Motor neuron (in vitro differentiated cells): ENCODE results near the gene XAGE1A. TPM values are rescaled to one million over a fixed set of nuclear protein-coding genes. Genes with fewer than 3 reads are reported as not detected.
"Not testable (repeated sequence)": the region's sequence is repeated elsewhere in the genome, so short reads cannot be mapped to it uniquely, and the experiment has no call there.

Source experiments
- ATAC-seq, 8 experiments: fragments of 200-7000 bp; cut with Tn5 transposase; replicated peaks in 6 of 8; 2 replicates each; pipeline ENCODE4 v1.8.0; 2021; ENCODE audit warnings: mild to moderate bottlenecking in 8 of 8, moderate library complexity in 8 of 8
- H3K27ac ChIP-seq, 2 donors: fragments of 250-450 bp; sonication (Bioruptor Pico); 2 replicates each; pipeline ENCODE4 v1.9.0; 2021; ENCODE audit warnings: antibody characterized with exemption in 2 of 2, mild to moderate bottlenecking in 2 of 2, moderate library complexity in 1 of 2
- H3K4me1 ChIP-seq, 2 donors: fragments of 250-450 bp; sonication (Bioruptor Pico); replicated peaks in 1 of 2; 2 replicates each; pipeline ENCODE4 v1.6.1; 2021; ENCODE audit warnings: antibody characterized with exemption in 2 of 2, mild to moderate bottlenecking in 2 of 2, moderate library complexity in 1 of 2
- H3K4me3 ChIP-seq, 5 donors: fragments of 250-450 bp; sonication (Bioruptor Pico); 2 replicates each; pipeline ENCODE4 v1.9.0; 2021; ENCODE audit warnings: antibody characterized with exemption in 5 of 5, mild to moderate bottlenecking in 5 of 5, moderate library complexity in 4 of 5
- whole genome bisulfite sequencing, 10 experiments: fragments of 450-650 bp; shearing (Covaris generic); methylation state at CpG; one replicate each; pipeline ENCODE4 v1.0.0; 2022; 5-methylcytosine and 5-hydroxymethylcytosine counted together
- in situ Hi-C, 9 experiments: fragments of 400-800 bp; cut with MboI; loops; one replicate each; pipeline ENCODE4 v1.15.0; 2021; ENCODE audit warnings: low sequenced_read_pairs in 9 of 9, low pct_unique_long_range_greater_than_20kb in 2 of 9; ENCODE audit not compliant: unreplicated experiment in 9 of 9
- total RNA-seq, 8 experiments: library from RNA; unstranded; fragments of 300-600 nt; gene quantifications; 2 replicates each; pipeline versions ENCODE4 v1.2.3 to v1.2.4, GENCODE V29; 2022

XAGE1A gene
- total RNA-seq = not detected

GRCh38 chrX:52495545-52496418, at the start of gene XAGE1A:
Gene XAGE1A, plus strand, starts transcription at chrX:52495808. Its CDS starts 1,554 bp downstream, at chrX:52497362.
- no CpG with 5 or more reads among the region's 41 CpGs for WGBS, 10 experiments
- ATAC-seq, H3K4me3 ChIP-seq, H3K4me1 ChIP-seq, in situ Hi-C loops, H3K27ac ChIP-seq: not testable (repeated sequence)

DNA sequence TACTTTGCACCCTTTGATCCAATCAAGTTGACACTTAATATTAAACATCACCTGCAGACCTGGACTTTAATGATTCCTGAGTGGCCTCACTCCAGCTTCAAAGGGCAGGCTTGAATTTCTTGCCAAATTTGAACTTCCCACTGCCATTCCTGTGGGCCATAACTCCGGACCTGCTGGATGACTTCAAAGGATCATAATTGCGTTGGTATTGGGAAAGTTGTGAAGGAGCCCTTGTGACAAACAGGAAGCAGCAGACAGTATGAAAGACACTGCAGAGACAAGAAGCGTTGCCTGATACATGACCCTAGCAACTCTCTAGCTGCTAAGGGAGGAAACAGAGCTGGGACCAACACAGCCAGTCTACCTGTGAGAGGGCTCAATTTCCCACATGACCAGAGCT, 43.6 kb upstream of the XAGE1A start:
- ATAC-seq, H3K27ac ChIP-seq, H3K4me3 ChIP-seq, H3K4me1 ChIP-seq, in situ Hi-C loops: not testable (repeated sequence)
- 100% methylated on average over 1 of the region's 3 CpGs; no CpG with 5 or more reads in 9 of the 10 experiments for WGBS, 10 experiments

DNA sequence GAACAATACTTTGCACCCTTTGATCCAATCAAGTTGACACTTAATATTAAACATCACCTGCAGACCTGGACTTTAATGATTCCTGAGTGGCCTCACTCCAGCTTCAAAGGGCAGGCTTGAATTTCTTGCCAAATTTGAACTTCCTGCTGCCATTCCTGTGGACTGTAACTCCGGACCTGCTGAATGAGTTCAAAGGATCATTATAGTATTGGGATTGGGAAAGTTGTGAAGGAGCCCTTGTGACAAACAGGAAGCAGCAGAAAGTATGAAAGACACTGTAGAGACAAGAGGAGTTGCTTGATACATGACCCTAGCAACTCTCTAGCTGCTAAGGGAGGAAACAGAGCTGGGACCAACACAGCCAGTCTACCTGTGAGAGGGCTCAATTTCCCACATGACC, 24.3 kb upstream of the XAGE1A start:
- ATAC-seq, H3K4me1 ChIP-seq, in situ Hi-C loops, H3K27ac ChIP-seq, H3K4me3 ChIP-seq: not testable (repeated sequence)
- WGBS, 10 experiments = 0% methylated on average over 1 of the region's 1 CpG; no CpG with 5 or more reads in 9 of the 10 experiments

DNA sequence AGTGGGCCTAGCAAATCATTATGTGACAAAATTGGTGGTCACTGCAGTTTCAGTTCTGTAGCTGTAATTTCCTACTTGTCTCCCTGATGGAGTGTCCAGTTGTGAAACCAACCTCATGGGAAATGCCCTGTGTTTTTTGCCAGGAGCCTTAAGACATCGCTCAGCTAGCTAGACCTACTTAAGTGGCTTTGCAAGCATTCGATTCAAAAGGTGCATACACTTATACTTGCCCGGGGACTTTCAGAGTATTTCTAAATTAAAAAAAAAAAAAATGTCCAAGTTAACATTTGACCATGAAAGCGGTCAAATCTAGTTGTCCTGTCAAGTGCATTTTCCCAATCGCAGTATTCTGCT, 788 bp downstream of the XAGE1A start:
- H3K27ac ChIP-seq, H3K4me3 ChIP-seq, ATAC-seq, H3K4me1 ChIP-seq, in situ Hi-C loops: not testable (repeated sequence)
- no CpG with 5 or more reads among the region's 5 CpGs for WGBS, 10 experiments

GRCh38 chrX:52501362-52501761, 5.8 kb downstream of the XAGE1A start:
- H3K27ac ChIP-seq, ATAC-seq, H3K4me3 ChIP-seq, in situ Hi-C loops, H3K4me1 ChIP-seq: not testable (repeated sequence)
- WGBS, 10 experiments = no CpG with 5 or more reads among the region's 6 CpGs

DNA sequence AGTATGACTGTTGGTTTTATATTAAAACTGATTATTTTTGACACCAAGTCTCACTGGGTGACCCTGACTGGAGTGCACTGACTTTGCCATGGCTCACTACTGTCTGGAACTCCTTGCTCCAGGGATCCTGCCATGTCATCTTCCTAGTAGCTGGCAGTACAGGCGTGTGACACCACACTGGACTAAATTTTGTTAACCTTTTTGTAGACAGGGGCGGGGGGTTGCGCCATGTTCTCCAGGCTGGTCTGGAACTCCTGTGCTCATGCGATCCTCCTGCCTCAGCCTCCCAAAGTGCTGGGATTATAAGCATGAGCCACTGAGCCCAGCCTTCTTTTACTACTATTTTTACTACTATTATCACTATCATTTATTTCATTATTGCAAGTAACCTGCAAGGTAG, 8.9 kb downstream of the XAGE1A start:
- no peaks in the 10 kb centered on the region for H3K4me1 ChIP-seq
- no peak overlapping the region for H3K27ac ChIP-seq
- in situ Hi-C loops = no loop called here
- no peak overlapping the region for H3K4me3 ChIP-seq
- WGBS, 10 experiments = no CpG with 5 or more reads among the region's 4 CpGs
- no peak for ATAC-seq

DNA sequence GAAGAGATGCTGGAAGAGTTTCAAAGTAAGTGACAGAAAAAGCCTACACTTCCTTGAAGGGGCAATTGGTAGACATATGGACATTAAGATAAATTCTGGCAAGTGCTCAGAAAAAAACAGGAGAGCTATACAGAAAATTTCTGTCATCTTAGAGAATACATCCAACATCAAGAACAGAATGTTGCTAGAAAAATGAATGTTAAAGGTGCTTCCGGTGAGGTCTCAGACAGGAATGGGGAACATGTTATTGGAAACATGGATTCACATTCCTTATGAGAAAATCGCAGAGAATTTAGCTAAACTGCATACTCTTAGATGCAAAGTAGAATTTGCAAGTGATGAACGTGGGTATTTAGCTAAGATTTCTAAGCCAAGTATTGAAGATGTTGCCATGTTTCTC, 11.7 kb downstream of the XAGE1A start:
- no peak overlapping the region for H3K27ac ChIP-seq
- in situ Hi-C loops = no loop called here
- no peak for ATAC-seq

GRCh38 chrX:52509916-52510315, 14.3 kb downstream of the XAGE1A start:
- 36 to 89% (median 44%) methylated on average over 4 of the region's 6 CpGs; no CpG with 5 or more reads in 5 of the 10 experiments for WGBS, 10 experiments
- no peak for ATAC-seq
- H3K4me1 ChIP-seq = no peaks in the 10 kb centered on the region
- in situ Hi-C loops = no loop called here
- no peak overlapping the region for H3K4me3 ChIP-seq
- H3K27ac ChIP-seq = no peak overlapping the region

More for the DNA sequence above, 11.7 kb downstream of the XAGE1A start:
- Histone ChIP-seq H3K4me3 (no peak overlapping the region), H3K4me1 (no peaks in the 10 kb centered on the region)
- 0 to 70% (median 0%) methylated on average over 1 to 3 of the region's 3 CpGs; no CpG with 5 or more reads in 5 of the 10 experiments for WGBS, 10 experiments

DNA sequence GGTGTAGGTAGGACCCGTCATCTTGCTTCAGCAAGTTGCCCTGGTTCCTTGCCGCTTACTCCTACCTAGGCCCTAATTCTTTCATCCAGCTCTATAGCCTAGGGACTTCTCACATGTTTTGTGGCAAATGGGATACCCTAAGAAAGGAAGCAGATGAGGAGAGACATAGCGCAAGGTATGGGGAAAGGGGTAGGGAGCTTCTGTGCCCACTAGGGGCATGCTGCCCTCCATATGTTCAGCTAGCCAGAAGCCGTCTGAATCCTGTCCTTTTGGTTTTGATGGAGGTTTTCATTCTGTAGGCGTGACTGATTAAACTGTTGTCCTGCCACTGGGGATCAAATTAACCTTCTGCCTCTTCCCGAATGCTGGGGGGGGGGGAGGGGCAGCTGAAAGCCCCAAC, 15.5 kb downstream of the XAGE1A start:
- WGBS, 10 experiments = no CpG with 5 or more reads among the region's 6 CpGs

DNA sequence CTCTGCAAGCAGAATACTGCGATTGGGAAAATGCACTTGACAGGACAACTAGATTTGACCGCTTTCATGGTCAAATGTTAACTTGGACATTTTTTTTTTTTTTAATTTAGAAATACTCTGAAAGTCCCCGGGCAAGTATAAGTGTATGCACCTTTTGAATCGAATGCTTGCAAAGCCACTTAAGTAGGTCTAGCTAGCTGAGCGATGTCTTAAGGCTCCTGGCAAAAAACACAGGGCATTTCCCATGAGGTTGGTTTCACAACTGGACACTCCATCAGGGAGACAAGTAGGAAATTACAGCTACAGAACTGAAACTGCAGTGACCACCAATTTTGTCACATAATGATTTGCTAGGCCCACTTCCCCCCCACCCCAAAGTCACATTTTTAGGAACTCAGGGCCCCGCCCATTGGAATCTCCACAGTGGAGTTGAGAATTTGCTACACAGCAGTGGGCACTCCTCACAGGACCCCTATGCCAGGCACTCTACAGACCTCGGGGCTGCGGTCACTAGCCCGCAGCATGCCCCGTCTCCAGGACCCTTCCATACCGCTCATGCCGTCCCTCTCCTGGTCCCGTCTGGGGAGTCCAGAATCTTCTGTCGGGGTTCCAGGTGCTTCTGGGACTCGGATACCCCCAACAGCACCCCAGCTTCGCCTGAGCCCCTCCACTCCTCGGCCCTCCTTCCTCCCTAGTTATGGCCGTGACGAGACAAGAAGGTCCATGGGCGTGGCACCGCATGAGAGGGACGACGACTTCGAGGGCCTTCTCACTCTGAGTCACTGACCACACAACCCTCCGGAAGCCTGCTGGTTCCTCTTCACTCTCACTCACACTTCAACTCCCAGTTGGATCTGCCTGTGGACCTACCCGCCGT, 20.7 kb downstream of the XAGE1A start:
- H3K27ac ChIP-seq, in situ Hi-C loops, H3K4me3 ChIP-seq, H3K4me1 ChIP-seq, ATAC-seq: not testable (repeated sequence)
- no CpG with 5 or more reads among the region's 27 CpGs for WGBS, 10 experiments

More for the DNA sequence above, 15.5 kb downstream of the XAGE1A start:
- in situ Hi-C loops, H3K4me1 ChIP-seq, H3K4me3 ChIP-seq, H3K27ac ChIP-seq, ATAC-seq: not testable (repeated sequence)

DNA sequence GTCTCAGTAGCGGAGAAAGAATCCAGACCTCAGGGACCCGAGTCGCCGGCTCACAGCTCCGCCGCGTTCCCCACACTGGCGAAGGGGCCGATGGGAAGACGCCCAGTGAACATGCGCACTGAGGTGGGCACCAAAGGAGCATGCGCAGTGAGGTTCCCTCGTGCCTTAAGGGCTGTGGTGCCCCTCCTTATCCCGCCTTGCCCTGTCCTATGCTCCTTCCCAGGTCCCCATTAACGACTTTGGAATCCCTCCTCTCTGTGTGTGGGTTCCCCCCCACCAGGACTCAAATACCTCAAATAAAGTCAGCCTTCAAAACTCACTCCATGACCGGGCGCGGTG, 21.3 kb downstream of the XAGE1A start, which contains the start of gene XAGE1B:
Gene XAGE1B (minus strand): TSS at position 77 of the 339 bp plus-strand sequence. CDS start 1,536 bp downstream, outside the sequence.
- H3K4me3 ChIP-seq, H3K27ac ChIP-seq, H3K4me1 ChIP-seq, ATAC-seq, in situ Hi-C loops: not testable (repeated sequence)
- no CpG with 5 or more reads among the region's 18 CpGs for WGBS, 10 experiments

DNA sequence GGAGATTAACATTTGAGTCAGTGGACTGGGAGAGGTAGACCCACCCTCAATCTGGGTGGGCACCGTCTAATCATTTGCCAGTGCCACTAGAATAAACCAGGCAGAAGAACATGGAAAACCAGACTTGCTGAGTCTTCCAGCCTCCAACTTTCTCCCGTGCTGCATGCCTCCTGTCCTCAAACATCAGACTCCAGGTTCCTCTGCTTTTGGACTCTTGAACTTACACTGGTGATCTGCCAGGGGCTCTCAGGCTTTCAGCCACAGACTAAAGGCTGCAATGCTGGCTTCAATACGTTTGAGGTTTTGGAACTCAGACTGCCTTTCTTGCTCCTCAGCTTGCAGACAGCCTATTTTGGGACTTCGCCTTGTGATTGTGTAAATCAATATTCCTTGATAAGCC, 45.4 kb downstream of the XAGE1A start:
- H3K27ac ChIP-seq, H3K4me3 ChIP-seq, ATAC-seq, H3K4me1 ChIP-seq, in situ Hi-C loops: not testable (repeated sequence)
- 0 to 71% (median 12%) methylated on average over 1 to 2 of the region's 4 CpGs; no CpG with 5 or more reads in 6 of the 10 experiments for WGBS, 10 experiments

GRCh38 chrX:52542311-52542710, 46.7 kb downstream of the XAGE1A start:
- in situ Hi-C loops = no loop called here

More at GRCh38 chrX:52542311-52542710, 46.7 kb downstream of the XAGE1A start:
- no peaks in the 10 kb centered on the region for H3K4me1 ChIP-seq
- no peak overlapping the region for H3K27ac ChIP-seq
- ATAC-seq = peak in 3 of 8 experiments; percentile 20 to 70 (median 67)
- 20 to 100% (median 42%) methylated on average over 1 to 6 of the region's 6 CpGs; no CpG with 5 or more reads in 4 of the 10 experiments for WGBS, 10 experiments
- no peak overlapping the region for H3K4me3 ChIP-seq
